NCI-H1092 (cell line): Measurements from ENCODE around the gene OR4N2.
"Not testable (repeated sequence)": the region's sequence is repeated elsewhere in the genome, so short reads cannot be mapped to it uniquely, and the experiment has no call there.

Source experiments
- DNase-seq: peaks from one replicate; lab custom pipeline; 2025; lab: John Stamatoyannopoulos, UW

The OR4N2 gene

GRCh38 chr14:19803470-19803869 is at the start of gene OR4N2:
Gene OR4N2, plus strand, starts transcription at chr14:19803770. Its CDS starts 23,679 bp downstream, at chr14:19827449.
- DNase-seq = not testable (repeated sequence)

GRCh38 chr14:19754172-19754571 is 49.4 kb upstream of the OR4N2 start:
- DNase-seq = no peak

- not testable (repeated sequence) for DNase-seq
Measured at GRCh38 chr14:19771491-19771890, 32.1 kb upstream of the OR4N2 start.

- no peak for DNase-seq
Measured at GRCh38 chr14:19771895-19772430, 31.6 kb upstream of the OR4N2 start.

- DNase-seq = not testable (repeated sequence)
Measured at GRCh38 chr14:19772454-19772853, 31.1 kb upstream of the OR4N2 start.

- not testable (repeated sequence) for DNase-seq
Measured at GRCh38 chr14:19773204-19773603, 30.4 kb upstream of the OR4N2 start, which contains the start of gene OR4M1. Gene OR4M1, plus strand, starts transcription at chr14:19773504. Its CDS starts 6,819 bp downstream, at chr14:19780323.

GRCh38 chr14:19775587-19775986 is 28.0 kb upstream of the OR4N2 start:
- no peak for DNase-seq

- not testable (repeated sequence) for DNase-seq
Measured at GRCh38 chr14:19785848-19786247, 17.7 kb upstream of the OR4N2 start.

GRCh38 chr14:19787318-19787717 is 16.3 kb upstream of the OR4N2 start:
- not testable (repeated sequence) for DNase-seq

- not testable (repeated sequence) for DNase-seq
Measured at GRCh38 chr14:19788150-19788549, 15.4 kb upstream of the OR4N2 start.

- not testable (repeated sequence) for DNase-seq
Measured at GRCh38 chr14:19796520-19797108, 7.0 kb upstream of the OR4N2 start.

- peak; percentile 35 for DNase-seq
Measured at GRCh38 chr14:19799880-19800279, 3.7 kb upstream of the OR4N2 start.

- peak; percentile 71 for DNase-seq
Measured at GRCh38 chr14:19800282-19801117, 3.1 kb upstream of the OR4N2 start.

GRCh38 chr14:19801118-19801464 is 2.5 kb upstream of the OR4N2 start:
- DNase-seq = no peak

- not testable (repeated sequence) for DNase-seq
Measured at GRCh38 chr14:19813171-19813920, 9.8 kb downstream of the OR4N2 start.

- not testable (repeated sequence) for DNase-seq
Measured at GRCh38 chr14:19819879-19820278, 16.3 kb downstream of the OR4N2 start.

- DNase-seq = not testable (repeated sequence)
Measured at GRCh38 chr14:19821016-19821415, 17.4 kb downstream of the OR4N2 start.

GRCh38 chr14:19823178-19823577 is 19.6 kb downstream of the OR4N2 start:
- no peak for DNase-seq

GRCh38 chr14:19823765-19824164 is 20.2 kb downstream of the OR4N2 start:
- DNase-seq = no peak

GRCh38 chr14:19827626-19828244 is 24.2 kb downstream of the OR4N2 start:
- DNase-seq = not testable (repeated sequence)

- DNase-seq = no peak
Measured at GRCh38 chr14:19828314-19828713, 24.7 kb downstream of the OR4N2 start.
